Retinal pigment epithelial cell (primary cell): ENCODE measurements around the gene ZNF433.

ENCODE experiments used
- DNase-seq: peaks from one replicate; pipeline ENCODE4 v3.0.0-alpha.2; 2010; ENCODE audit warnings: low read depth
- H3K4me3 ChIP-seq: 2 replicates; pipeline ENCODE4 v1.5.1; 2011; ENCODE audit warnings: mild to moderate bottlenecking, low read length, control low read depth, moderate library complexity
- CTCF ChIP-seq: conservative IDR thresholded peaks from 2 replicates; pipeline ENCODE4 v1.5.1; 2011; ENCODE audit warnings: low read depth, low read length, control low read depth, inconsistent platforms

The ZNF433 gene

GRCh38 chr19:11970174-11970573 lies 65.3 kb downstream of the ZNF433 start:
- H3K4me3 ChIP-seq: no peak overlapping the region
- TF ChIP-seq CTCF: no peak
- DNase-seq: no peak

GRCh38 chr19:11964858-11965645 lies 70.4 kb downstream of the ZNF433 start, which contains the start of gene ZNF763:
Gene ZNF763, plus strand, starts transcription at chr19:11965040. Its CDS starts 169 bp downstream, at chr19:11965209.
- TF ChIP-seq CTCF: no peak
- peak within 1 kb of the TSS; percentile 76 for H3K4me3 ChIP-seq

More at GRCh38 chr19:11964858-11965645, 70.4 kb downstream of the ZNF433 start, which contains the start of gene ZNF763:
- DNase-seq: peak; percentile 37
